ENCODE results near the gene FNDC11.
A peak's percentile ranks its signal among the peaks of the same experiment; 100 is the strongest.
"Not testable (repeated sequence)": the region's sequence is repeated elsewhere in the genome, so short reads cannot be mapped to it uniquely, and the experiment has no call there.

FNDC11 gene

GRCh38 chr20:63568170-63568981 lies 14.4 kb downstream of the FNDC11 start:
- peak; percentile 65 for DNase-seq

GRCh38 chr20:63568986-63569949 lies 15.3 kb downstream of the FNDC11 start:
- DNase-seq: peak; percentile 77

GRCh38 chr20:63570281-63571086 lies 16.5 kb downstream of the FNDC11 start:
- DNase-seq: no peak

GRCh38 chr20:63571087-63571478 lies 17.1 kb downstream of the FNDC11 start:
- not testable (repeated sequence) for DNase-seq

GRCh38 chr20:63572071-63572787 lies 18.3 kb downstream of the FNDC11 start:
- DNase-seq: no peak

GRCh38 chr20:63572788-63573646 lies 19.1 kb downstream of the FNDC11 start:
- no peak for DNase-seq

GRCh38 chr20:63573647-63574131 lies 19.7 kb downstream of the FNDC11 start:
- no peak for DNase-seq

GRCh38 chr20:63574156-63574828 lies 20.3 kb downstream of the FNDC11 start, which contains the start of gene HELZ2:
Gene HELZ2 (minus strand): TSS chr20:63574239. CDS start chr20:63572385, 1,854 bp downstream.
- peak; percentile 82 for DNase-seq

GRCh38 chr20:63574829-63575743 lies 21.1 kb downstream of the FNDC11 start:
- DNase-seq: no peak

DNA sequence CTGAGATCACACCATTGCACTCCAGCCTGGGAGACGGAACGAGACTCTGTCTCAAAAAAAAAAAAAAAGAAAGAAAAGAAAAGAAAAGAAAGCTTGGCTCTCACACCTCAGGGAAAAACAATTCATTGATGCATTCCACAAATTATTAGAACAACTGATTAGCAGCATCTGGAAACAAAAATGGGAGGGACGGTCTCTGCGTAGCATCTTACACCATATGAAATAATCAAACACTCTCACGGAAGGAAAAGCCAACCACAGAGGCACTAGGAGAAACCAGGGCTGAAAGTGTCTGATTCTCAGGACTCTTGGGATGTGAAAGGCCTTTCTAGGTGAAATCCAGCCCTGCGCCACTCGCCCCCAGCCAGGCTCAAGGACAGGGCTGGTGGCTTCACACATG lies 22.4 kb downstream of the FNDC11 start:
- DNase-seq: no peak

DNA sequence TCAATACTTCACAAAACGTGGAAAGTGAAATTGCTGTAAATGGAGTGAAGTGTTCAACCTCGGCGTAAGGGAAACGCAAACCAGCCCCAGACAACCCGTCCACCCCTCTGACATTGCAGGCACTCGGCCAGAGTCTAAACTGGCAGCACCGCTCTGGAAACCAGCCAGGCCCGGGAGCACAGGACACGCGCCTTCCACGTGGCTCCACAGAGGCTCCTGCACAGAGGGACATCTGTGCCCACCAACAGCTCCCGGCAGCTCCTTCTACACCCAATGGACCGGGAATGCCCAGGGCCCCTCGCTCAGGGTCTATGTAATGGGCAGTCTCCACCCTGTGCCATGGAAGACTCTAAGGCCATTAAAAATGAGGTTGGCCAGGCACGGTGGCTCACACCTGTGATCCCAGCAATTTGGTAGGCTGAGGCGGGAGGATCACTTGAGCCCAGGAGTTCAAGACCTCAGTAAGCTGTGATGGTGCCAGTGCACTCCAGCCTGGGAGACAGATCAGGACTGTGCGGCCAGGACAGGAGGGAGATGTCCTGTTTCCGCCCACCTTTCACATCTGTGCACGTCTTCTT lies 23.4 kb downstream of the FNDC11 start:
- DNase-seq: no peak

GRCh38 chr20:63578224-63579016 lies 24.5 kb downstream of the FNDC11 start:
- no peak for DNase-seq

DNA sequence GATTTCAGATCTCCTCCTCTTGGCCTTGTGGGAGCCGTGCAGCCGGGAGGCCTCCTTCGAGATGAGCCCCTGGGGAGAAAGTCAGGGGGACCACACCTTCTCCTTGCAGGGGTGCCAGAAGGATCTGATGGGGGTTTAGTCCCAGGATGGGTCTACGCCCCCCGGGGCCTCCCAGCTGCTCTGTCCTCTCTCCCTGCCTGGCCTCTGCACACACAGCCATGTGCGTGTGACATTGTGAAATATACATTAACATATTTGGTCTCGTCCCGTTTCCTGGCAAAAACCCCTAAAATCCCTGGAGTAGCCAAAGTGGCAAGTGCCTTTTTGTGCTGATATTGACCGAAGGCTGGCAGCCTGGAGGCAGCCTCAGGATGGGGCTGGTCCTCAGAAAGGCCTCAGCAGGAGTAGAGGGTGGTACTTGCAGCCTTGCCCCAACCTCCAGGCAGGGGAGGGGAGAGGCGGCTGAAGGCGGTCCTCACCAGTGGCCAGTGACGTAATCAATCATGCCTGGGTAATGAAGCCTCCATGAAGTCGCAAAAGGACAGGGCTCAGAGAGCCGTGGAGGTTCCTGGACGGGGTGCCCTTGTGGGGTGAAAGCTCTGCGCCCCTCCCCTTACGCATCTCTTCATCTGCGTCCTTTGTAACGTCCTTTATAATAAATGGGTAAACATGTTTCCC lies 25.2 kb downstream of the FNDC11 start:
- no peak for DNase-seq

- DNase-seq: peak; percentile 79
Observed at GRCh38 chr20:63580796-63581461, 27.0 kb downstream of the FNDC11 start.

- DNase-seq: no peak
Observed at GRCh38 chr20:63582382-63583063, 28.6 kb downstream of the FNDC11 start.
